Glomerular visceral epithelial cell (primary cell): Measurements from ENCODE around the gene GPA33.

Experiments used
- DNase-seq: peaks from one replicate; pipeline ENCODE4 v3.0.0-alpha.2; 2016; ENCODE audit errors: extremely low spot score

Gene GPA33

GRCh38 chr1:167086768-167087167 is 3.4 kb downstream of the GPA33 start:
- no peak for DNase-seq

DNA sequence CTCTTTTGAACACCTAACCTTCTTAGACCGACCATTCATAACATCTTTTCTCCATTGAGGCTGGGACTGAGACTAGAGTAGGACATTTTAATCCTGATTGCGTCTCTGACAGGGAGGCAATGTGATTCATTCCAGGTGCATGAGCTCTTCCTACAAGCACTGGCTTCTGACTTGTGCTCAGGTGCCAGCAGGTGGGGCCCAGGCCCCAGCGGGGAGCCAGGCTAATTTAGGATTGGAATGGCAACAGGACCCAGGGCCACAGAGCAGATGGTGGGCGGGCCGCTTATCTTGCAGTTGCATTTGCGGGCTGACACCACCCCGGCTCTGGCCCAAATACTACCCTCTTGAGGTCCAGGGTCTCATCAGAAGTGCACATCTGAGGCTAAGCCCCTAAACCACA is 4.1 kb downstream of the GPA33 start:
- no peak for DNase-seq

- no peak for DNase-seq
Observed at GRCh38 chr1:167084757-167085156, 5.4 kb downstream of the GPA33 start.

GRCh38 chr1:167083871-167084270 is 6.3 kb downstream of the GPA33 start:
- DNase-seq: no peak

- DNase-seq: no peak
Observed at GRCh38 chr1:167083066-167083665, 7.0 kb downstream of the GPA33 start.

GRCh38 chr1:167082511-167083027 is 7.6 kb downstream of the GPA33 start:
- peak; percentile 25 for DNase-seq

DNA sequence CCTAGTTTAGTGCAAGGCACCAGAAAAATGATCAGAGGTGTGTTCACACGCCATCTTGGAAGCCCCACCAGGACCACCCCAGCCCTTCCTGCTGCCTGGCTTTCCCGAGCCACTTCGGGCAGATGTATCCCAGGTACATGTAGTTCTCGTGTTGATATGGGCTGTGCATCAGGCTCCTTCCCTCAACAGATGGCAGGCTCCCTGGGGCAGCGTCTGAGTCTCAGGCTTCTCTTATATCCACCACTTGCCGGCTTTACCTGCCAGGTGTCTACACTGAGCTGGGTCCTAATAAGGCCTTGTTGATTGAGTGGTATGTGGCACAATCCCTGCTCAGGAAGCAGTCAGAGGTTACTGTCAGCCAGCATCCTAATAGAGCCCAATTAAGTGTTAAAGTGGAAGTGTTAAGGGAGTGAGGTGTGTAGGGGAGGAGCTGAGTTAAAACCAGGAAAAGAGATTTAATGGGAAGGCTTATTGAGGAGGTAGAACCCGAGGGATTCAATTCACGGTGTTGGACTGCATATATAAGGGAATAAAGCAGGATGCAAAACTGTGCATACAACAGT is 8.5 kb downstream of the GPA33 start:
- DNase-seq: no peak

DNA sequence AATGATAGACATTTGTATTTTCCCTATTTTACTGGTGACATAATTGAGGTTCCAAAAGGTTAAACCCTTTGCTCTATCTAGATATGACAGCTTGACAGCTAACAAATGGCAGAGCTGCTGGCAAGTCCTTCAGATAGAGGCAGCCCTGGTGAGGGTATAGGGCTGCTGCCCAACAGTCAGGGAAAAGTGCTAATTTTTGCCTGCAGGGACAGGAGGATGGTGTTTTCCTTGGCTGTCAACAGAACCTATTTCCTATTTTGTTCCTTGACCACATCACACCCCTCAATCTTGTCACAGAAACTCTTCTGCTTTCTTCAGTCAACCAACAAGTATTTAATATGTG is 12.3 kb downstream of the GPA33 start:
- no peak for DNase-seq

DNA sequence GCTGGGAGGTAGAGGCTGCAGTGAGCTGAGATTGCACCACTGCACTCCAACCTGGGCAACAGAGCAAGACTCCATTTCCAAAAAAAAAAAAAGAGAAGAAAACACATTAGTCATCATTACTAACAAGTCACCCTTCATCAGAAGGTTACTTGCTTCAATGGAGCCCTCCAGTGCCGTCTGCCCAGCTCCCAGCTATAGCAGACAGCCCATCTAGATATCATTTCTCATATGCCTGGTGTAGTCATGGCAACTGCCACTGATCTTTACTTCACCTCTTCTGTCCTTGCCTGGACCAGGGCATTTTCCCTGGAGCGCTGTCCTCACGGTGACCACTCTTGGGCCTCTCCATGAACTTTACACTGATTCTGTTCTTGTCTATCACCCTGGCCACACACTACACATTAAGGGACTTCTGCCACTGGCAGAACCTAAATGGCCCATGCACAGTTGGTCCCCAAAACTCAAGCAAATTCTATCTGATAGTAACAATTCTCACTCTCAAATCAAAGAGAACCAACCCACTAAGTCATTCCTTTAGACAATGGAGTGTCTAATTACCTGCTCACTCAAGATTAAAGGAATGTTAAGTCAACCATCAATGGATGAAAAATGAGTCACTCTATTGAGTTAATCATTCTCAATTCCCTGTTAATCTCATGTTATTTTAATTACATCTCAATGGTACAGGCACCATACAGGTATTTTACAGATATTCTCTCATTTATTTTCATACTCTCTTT is 12.9 kb downstream of the GPA33 start:
- DNase-seq: peak; percentile 26

DNA sequence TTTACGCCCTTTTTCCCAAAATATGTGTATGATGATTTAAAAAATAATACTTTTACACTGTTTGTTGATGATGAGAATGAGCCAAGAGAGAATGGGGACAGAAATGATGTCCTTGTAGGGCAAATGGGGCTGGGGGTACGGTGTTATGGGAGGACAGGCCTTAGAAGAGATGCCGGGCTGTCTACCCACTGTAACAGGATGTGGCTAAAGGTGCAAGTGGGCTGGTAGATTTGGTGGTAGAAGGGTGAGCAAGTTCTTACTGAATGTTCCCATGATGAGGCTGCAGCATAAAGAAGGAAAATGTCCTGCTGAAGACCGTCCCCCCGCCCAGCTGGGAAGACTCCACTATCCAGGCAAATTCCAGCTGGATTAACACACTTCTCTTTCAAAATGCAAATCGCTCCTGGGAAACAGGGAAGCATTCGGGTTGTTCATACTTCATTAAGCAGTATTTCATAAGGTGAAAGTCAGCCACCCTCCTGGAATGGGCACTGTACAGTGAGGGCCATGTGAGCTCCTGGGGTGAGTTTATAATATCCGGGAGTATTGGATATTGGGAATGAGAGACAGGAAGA is 14.0 kb downstream of the GPA33 start:
- DNase-seq: peak; percentile 66

GRCh38 chr1:167071286-167071685 is 18.9 kb downstream of the GPA33 start:
- DNase-seq: no peak

GRCh38 chr1:167068761-167069160 is 21.4 kb downstream of the GPA33 start:
- DNase-seq: no peak

- DNase-seq: no peak
Observed at GRCh38 chr1:167067904-167068303, 22.3 kb downstream of the GPA33 start.

DNA sequence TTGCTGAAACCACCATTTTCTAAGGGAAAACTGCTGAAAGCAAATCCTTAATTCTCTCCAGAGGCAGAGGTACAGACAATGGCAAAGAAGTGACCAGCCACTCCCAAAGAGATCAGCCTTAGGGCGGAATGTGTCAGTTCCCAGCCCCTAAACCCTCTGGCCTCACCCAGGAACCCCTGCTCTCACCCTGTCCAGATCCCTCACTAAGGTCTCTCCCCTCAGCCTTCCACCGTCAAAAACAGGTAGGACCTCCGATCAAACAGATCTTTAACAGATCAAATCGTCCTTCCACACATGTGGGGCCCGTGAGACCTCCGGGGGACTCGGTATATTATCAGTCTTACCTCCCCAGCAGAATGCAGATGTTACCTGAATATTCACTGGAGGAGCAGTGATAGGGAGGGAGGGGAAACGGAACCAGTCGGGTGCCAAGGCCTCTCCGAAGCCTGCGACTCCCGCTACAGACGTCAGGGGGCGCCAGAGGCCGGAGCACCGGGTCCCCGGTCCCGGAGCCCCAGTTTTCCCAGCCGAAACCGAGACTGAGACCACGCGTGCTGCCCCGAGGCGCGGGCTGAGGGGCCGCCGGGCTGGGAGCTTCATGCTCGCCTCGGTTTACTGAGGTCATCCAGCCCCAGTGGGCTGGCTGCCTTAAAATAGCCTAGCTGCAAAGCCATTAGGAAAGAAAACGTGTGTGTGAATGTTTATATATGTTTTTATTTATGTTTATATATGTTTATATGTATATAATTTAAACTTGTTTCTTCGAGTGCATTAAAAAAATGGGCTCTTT is 23.6 kb downstream of the GPA33 start:
- DNase-seq: peak; percentile 74

DNA sequence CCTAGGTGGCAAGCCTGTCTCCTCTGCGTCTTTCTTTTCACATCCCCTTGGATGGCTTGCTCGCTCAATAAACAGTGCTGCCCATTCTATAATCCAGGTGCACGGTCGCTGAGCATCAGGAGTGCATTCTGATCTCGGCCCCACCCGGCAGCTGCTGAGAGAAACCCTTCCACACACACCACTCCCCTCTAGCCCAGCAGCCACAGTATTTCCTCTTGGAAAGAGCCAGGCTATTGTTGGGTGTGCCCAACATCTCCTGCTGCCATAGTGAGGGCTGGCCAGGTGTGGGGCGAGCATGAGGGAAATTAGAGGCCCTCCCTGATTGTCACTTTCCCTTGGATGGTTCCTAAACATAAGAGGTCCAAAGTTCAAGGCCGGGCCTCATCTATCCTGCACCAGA is 24.7 kb downstream of the GPA33 start:
- DNase-seq: no peak

- DNase-seq: no peak
Observed at GRCh38 chr1:167064621-167065020, 25.6 kb downstream of the GPA33 start.

- no peak for DNase-seq
Observed at GRCh38 chr1:167061073-167061464, 29.1 kb downstream of the GPA33 start.

DNA sequence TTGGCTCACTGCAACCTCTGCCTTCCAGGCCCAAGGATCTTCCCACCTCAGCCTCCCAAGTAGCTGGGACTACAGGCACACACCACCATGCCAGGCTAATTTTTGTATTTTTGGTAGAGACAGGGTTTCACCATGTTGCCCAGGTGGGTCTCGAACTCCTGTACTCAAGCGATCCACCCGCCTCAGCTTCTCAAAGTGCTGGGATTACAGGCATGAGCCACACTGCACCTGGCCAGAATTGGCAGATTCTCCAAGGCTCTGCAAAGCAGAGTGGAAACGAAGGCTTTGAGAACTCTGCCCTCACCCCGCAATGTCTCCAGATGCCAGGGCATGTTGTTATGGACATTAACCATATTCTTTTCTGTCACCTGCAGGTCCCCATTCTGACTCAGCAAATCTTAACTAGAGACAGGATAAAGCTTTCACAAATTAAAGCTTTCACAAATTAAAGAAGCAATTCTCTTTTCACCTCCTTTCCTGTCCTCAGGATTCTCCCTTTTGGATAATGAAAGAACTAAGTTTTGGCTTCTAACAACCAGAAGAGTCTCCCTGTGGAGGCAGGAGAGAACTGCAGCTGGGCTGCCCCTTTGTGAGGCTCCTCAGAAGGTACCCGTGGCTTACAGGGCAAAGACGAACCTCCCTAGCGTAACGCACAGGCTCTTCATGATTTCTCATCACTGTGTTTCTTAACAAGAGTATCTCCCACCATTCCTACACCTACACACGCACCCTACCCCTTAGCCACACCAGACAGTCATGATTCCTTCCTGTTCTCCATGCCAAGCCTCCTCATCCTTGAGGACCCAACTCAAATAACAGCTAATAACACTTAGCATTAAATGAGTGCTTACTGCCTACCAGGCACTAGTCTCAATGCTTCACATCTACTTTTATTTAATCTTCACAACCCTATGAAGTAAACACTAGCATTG is 29.8 kb downstream of the GPA33 start:
- no peak for DNase-seq

DNA sequence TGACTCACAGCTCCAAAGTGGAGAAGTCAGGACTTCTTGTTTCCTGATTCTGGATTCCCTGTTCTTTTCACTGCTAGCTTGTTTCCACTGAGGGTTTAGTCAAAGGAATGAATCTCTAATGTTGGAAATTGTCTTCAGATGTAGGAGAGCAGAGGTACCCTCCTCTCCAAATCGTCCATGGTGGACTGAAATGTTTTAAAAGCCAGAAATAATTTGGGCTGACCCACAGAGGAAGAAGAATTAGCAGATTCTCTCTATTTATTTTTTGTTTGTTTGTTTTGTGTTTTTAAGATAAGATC is 30.4 kb downstream of the GPA33 start:
- DNase-seq: no peak

DNA sequence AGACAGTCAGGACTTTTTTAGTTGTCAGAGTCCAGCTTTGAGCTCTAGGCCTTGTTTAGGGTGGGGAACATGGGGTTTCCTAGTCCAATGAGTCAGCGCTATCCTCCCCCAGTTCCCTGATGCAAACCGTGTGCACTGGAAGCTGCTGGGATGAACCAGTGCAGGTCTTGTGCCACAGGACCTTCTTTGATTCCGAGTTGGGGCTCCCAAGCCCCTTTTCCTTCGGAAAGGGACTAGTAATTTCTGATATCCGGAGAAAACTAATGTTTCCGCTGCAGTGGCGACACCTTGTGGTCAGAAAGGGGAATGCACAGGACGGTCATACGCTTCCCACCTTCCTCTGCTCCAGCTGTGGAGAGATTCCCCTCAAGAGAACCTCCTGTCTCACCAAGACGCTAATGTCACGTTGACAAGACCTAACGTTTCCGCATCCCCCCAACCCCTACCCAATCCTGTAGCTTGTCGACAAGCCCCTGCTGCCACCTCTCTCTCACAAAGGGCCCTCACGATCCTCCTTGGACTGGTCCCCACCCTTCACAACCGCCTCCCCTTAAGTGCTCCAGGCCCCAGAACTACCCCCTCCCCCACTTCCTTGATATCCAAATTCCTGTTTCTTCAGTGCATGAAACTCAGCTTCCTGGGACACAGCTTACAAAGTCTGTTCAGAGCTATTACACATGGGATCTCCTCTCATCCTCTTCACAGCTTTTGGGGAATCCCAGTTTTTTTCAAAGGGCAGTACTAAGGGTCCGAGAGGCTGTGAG is 30.9 kb downstream of the GPA33 start:
- peak; percentile 80 for DNase-seq
